HFF-Myc (cell line): ENCODE data around the gene SPATS1.
A peak's percentile ranks its signal among the peaks of the same experiment; 100 is the strongest.

Source experiments
- DNase-seq: peaks from one replicate; pipeline ENCODE4 v3.0.0-alpha.2; 2011; ENCODE audit warnings: low read depth; ENCODE audit errors: extremely low read depth
- H3K4me3 ChIP-seq: replicated peaks from 2 replicates; pipeline ENCODE4 v1.5.1; 2011; ENCODE audit warnings: low read depth, mild to moderate bottlenecking, control low read depth, low read length
- TF ChIP-seq, protein P1 (sequence below): IDR thresholded peaks from 2 replicates; pipeline ENCODE4 v1.5.1; 2012; ENCODE audit warnings: mild to moderate bottlenecking, low read depth, low read length, control low read depth; ENCODE audit errors: missing control alignments

Gene SPATS1

DNA sequence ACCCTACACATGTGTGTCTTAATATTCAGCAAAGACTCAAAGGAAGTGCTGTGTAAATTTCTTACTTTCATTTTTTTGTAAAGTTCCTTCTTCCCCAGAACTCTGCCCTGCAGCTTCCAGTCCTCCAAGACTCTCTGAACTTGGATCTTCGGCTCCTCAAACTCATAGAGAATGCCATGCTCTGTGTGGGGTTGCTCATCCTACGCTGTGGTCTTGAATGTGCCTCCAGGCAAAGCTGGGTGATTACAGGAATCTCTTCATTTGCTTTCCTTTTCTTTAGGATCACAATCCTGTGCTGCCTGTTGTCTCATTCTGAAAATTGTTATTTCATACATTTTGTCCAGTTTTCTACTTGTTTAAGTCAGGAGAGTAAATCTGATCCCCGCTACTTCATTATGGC lies 30.6 kb downstream of the SPATS1 start:
- no peak for DNase-seq
- TF ChIP-seq, protein P1, sequence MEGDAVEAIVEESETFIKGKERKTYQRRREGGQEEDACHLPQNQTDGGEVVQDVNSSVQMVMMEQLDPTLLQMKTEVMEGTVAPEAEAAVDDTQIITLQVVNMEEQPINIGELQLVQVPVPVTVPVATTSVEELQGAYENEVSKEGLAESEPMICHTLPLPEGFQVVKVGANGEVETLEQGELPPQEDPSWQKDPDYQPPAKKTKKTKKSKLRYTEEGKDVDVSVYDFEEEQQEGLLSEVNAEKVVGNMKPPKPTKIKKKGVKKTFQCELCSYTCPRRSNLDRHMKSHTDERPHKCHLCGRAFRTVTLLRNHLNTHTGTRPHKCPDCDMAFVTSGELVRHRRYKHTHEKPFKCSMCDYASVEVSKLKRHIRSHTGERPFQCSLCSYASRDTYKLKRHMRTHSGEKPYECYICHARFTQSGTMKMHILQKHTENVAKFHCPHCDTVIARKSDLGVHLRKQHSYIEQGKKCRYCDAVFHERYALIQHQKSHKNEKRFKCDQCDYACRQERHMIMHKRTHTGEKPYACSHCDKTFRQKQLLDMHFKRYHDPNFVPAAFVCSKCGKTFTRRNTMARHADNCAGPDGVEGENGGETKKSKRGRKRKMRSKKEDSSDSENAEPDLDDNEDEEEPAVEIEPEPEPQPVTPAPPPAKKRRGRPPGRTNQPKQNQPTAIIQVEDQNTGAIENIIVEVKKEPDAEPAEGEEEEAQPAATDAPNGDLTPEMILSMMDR = no peak
- H3K4me3 ChIP-seq = no peak overlapping the region

DNA sequence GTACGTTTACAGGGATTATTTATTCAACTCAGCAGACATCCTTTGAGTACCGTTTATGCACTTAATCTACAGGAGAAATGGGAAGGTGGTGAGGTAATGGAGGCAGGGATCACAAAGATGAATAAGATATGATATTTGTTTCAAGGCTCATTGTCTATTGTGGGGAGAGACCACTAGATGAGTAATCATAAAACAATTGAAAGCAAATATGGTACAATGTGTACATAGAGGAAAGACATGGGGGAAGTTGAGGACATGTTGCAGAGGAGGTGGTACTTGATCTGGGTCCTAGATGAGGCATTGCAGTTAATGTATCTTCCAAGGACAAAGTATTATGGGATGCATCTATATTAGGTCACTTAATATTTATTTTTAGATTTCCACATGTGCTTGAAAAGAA lies 31.3 kb downstream of the SPATS1 start:
- DNase-seq = no peak
- TF ChIP-seq, protein P1 = no peak

DNA sequence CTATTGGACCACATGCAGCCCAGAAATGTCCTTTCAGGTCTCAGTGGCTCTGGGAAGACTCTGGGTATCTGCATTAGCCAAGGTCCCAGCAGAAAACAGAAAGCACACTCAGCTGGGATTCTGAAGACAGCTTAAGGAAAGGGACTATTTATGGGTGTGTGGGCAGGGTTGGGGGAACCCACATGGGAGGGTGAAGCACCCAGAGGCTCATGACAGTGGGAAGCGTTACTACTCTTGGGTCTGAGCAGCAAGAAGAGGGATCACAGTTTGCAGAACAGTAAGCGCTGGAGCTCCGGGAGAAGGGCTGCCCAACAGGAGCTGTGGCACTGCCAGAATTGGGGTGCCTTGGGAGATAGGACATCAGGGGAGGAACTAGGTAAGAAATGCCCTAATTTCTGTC lies 32.6 kb downstream of the SPATS1 start:
- H3K4me3 ChIP-seq = no peak overlapping the region
- TF ChIP-seq, protein P1 = no peak
- DNase-seq = no peak

More for the DNA sequence above, 31.3 kb downstream of the SPATS1 start:
- H3K4me3 ChIP-seq = no peak overlapping the region

DNA sequence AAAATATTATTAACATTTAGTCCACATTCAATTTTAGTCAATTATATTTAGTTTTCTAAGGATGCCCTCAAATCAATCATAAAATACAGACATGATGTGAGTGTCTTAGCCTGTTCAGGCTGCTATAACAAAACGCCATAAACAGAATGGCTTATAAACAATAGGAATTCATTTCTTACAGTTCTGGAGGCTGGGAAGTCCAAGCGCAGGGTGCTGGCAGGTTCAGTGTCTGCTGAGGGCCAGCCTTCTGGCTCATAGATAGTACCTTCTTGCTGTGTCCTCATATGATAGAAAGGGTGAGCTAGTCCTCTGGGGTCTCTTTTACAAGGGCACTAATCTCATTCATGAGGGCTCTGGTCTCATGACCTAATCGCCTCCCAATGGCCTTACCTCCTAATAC lies 35.0 kb downstream of the SPATS1 start:
- H3K4me3 ChIP-seq = no peak overlapping the region
- TF ChIP-seq, protein P1 = no peak
- no peak for DNase-seq

DNA sequence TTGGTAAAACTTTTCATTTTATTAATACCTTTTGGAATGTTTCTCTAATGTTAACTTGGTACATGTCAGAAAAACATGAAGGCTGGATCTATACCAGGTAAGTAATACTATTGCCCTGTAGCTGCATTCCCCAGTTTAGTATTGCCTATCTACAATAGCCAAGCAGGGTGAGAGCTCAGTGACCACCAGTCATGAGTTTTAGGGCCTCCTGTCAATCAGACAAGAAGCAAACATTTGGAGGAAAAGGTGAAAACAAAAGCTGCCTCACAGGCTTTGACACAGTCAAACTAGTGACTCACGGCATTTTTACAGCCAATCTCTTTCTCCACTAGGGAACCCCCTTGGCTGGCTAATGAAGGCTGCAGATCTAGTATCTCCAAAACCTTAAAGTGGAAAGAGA lies 35.5 kb downstream of the SPATS1 start:
- TF ChIP-seq, protein P1 = no peak
- no peak for DNase-seq

DNA sequence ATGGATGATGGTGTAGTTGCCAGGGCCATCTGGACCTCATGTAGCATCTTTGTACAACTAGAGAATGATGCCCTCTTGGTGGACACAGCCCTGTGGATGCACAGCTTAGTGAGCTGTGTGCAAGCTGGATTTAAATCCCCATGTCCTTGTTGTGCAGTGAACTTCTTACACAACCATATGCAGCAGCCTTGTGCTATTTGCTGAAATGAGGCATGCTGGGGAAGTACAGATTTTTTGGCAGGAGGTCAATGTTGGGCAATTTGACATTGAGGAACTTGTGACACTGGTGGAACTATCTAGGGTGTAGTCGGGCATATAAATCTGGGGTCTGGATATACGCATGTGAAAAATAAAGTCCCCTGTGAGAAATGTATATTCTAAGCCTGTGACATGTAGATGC lies 39.3 kb downstream of the SPATS1 start:
- no peak for DNase-seq
- H3K4me3 ChIP-seq = no peak overlapping the region
- TF ChIP-seq, protein P1 = no peak

More for the DNA sequence above, 35.5 kb downstream of the SPATS1 start:
- no peak overlapping the region for H3K4me3 ChIP-seq

DNA sequence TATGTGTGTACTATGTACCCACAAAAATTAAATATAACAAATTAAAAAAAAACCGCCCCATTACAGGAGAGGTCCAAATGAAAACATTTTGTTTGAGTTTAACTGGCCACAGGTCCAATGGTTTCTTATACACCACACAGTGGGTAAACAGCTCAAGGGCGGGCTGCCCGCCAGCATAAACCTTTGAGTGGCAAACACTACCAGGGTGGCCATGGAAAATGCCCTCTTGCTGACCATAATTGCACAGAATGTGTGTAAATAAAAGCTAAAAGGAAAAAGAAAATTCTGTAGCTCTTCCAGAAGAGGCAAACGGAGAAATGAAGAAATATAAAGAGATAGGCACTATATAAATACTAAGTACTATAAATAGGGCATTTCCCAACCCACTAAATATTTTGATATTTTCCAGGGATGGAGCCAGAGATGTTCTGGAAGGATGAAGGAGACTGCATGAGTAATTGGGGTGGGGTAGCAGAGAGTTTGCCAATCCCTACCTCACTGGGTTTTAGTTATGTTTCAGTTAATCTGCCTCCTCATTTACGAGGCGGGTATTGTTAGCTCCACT lies 44.0 kb downstream of the SPATS1 start:
- peak overlapping the region; percentile 85 for H3K4me3 ChIP-seq
- DNase-seq = no peak
- TF ChIP-seq, protein P1 = no peak
